Stimulated activated CD4-positive, alpha-beta T cell treated with anti-CD3 and anti-CD28 coated beads, Interleukin-15, amount 100 ng/mL, for 24 hours (primary cell): Measurements from ENCODE around the gene RPAIN.
A peak's percentile ranks its signal among the peaks of the same experiment; 100 is the strongest.

Experiments
- DNase-seq: peaks from one replicate; pipeline ENCODE4 v3.0.0-alpha.2; 2020

Gene RPAIN, protein sequence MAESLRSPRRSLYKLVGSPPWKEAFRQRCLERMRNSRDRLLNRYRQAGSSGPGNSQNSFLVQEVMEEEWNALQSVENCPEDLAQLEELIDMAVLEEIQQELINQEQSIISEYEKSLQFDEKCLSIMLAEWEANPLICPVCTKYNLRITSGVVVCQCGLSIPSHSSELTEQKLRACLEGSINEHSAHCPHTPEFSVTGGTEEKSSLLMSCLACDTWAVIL

DNA sequence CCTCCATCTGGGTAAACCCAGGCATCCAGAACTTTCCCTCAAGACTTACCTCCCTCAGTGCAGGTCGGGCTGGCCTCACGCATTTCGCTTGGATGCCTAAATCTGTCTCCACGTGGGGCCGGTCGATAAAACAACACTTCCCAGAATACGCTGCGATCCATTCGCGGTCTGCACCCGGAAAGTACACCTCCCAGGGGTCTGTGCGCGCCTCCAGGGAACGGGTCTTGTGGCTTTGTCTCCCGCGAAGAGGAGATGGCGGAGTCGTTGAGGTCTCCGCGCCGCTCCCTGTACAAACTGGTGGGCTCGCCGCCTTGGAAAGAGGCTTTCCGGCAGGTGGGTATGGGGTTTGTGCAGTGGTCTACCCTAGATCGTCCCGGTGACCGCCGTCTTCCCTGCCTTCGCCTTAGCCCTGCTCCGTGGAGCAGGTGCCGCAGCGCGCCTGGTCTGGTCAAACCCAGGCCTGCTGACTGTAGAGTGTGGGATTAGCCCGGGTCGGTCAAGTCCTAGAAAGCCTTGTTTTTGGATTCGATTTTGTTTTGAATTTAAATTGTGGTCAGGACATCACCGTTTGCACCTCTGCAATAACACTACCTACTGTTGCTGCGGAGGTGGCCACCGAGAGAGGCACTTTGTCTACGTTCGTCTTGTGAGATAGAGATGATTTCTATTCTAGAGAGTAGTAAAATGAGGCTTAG is at the start of gene RPAIN:
Gene RPAIN, plus strand, starts transcription at position 224 of the 695 bp plus-strand sequence. Its CDS starts 29 bp downstream, at position 253.
- DNase-seq: peak; percentile 91

DNA sequence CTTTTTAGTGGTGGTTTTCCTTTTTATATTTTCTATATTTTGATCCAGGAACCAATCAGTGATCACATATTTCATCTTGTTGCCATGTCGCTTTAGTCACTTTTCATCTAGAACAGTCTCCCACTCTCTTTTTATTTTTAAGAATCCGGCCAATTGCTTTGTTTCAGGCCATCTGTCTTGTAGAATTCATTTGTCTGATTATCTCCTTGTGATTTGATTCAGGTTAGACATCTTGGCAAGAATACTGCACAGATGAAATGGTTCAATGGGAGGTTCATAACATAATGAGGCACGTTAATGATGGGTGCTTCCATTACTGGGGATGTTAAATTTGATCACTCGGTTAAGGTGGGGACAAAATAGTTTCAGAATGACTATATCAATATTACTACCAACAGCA is 49.6 kb upstream of the RPAIN start:
- no peak for DNase-seq

DNA sequence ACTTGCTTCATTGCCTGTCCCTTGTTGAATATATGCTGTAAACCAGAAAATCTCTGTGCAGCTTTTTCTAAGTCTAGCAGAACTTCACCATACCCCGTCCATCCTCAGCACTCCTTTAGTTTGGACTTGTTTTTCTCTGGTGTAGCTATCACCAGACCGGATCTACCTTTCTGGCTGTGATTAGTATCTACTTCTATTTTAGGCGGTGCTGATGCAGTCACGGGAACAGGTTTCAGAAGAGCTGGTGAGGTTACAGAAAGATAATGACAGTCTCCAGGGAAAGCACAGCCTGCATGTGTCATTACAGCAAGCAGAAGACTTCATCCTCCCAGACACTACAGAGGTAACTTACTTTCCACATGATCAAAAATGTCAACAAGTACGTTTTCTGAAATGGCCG is 46.9 kb upstream of the RPAIN start:
- DNase-seq: no peak

DNA sequence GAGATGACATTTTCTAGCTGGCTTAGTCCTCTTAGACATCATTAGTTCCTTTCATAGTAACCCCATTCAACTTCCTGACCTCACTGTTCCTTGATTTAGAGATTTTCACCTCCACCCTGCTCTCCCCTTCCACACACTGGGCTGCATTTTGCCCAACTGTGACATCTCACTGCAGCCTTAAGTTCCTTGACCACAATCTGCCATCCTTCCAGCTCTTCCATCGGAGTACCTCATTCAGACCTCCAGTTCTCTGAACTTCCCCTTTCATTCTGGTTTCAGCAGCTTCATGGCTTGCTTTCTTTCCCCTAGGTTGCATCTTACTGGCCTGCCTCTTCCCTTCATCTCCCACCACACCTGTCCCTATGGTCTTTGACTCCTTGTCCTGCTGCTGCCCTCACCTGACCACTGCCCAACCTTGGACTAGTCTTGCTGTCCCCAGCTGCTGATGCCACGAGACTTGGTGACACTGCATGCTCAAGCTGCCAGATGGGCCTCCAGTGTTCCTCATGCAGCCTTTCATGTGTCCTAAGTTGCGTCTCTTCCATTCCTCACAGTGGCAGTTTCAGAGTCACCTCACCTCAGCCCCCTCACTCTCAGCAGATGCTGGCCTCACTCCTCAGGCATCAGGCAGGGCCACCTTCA is 41.3 kb upstream of the RPAIN start:
- DNase-seq: no peak

DNA sequence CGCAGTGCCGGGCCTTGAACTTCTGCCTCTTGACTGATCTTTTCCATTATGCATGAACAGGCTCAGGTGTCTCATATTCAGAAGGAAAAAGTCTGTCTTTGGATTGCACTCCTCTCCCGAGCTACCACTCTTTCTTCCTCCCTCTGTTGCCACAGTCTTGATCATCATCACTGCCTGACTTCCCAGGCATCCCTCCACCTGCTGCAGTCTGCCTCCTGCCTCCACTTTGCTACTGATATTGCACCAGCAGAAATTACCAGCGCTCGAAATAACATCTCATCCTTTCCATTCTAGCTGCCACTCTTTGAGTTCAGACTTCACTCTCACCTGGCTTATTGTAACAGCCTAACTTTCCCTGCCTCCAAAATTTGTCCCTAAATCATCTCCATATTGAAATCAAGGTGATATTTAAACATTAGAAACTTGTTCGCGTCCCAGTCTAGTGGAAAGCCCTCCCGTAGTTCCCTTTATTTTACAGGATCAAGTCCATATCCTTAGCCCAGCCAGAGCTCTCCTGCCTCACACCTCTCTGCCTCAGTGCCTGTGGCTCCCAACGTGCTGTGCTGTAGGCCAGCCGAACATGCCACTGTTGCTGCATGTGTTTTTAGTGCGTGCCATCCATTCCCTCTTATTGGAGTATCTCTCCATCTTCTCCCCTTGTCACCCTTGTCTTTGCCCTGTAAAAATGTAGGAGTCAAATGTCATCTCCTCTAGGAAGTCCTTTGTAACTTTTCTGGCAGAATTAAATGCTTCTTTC is 40.5 kb upstream of the RPAIN start:
- DNase-seq: no peak

DNA sequence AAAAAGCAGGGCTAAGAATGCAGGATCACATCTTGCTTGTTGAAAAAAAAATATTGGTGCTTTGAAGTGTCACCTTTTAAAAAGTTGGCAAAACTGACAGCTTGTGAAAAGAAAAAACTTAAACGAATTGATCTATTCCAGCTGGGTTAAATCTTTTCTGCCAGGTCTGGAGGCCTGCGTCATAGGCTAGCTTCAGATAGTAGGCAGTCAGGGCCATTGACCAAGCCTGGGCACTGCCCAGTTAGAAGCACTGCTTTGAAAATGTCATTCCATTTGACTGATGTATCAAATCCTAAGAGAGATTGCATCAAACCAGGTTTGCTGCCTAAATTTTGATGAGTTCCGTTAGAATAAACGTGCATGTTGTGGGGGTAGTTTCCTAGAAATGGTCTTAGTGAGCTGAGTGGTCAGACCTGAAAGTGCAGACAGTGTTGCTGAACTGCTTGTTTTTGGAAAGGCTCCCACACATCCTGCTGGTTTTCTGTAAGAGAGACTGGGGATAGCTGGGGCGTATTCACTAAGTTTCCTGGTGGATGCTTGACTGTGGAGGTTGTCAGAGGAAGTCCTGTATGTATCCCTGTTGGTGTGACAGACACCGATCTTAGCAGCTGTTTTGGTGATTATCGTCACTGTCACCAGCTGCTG is 39.4 kb upstream of the RPAIN start:
- no peak for DNase-seq

DNA sequence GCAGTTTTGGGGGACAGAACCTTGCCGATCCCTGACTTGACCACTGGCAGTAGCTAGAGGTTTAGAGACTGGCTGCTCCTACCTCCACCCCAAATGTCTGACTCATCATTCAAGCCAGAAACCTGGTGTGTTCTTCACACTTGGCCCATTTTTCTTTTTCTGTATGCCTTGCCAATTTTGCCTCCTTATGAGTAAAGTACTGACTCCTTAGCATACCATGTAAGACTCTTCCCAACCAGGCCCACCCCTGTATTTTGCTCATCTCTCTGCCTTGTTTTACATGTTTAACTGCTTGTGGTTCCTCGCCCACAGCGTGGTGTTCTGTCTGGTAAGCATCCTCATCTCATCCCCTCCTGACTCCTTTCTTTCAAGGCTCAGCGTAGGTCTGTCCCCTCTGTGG is 38.4 kb upstream of the RPAIN start:
- DNase-seq: no peak

DNA sequence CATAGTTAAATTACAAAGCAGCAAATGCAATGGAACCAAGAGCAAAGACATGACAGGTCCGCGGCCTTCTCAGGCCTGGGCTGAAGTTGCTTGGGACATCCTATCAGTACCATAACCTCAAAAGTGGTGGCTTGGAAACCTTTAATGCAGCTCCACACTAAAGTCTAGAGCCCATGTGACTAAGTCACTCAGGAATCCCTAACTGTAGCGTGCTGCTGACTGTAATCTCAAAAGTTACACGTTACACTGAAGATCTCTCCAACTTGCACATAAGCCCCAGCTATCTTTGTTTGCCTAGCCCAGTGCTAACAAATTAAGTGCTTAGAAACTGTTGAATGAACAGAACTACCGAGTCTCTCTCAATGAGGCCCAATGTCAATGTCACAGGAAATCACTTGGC is 28.3 kb upstream of the RPAIN start:
- DNase-seq: no peak

DNA sequence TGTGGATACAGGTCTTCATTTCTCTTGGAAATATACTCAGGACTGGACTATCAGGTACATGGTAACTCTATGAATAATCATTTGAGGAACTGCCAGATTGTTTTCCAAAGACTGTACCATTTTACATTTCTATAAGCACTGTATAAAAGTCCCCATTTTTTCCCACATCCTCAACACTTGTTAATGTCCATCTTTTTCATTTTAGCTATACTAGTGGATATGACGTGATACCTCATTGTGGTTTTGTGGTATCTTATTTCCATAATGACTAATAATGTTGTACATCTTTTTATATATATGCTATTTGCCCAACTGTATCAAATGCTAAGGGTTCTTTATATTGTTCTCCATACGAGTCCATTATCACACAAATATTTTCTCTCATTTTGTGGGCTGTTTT is 23.4 kb upstream of the RPAIN start:
- DNase-seq: no peak

DNA sequence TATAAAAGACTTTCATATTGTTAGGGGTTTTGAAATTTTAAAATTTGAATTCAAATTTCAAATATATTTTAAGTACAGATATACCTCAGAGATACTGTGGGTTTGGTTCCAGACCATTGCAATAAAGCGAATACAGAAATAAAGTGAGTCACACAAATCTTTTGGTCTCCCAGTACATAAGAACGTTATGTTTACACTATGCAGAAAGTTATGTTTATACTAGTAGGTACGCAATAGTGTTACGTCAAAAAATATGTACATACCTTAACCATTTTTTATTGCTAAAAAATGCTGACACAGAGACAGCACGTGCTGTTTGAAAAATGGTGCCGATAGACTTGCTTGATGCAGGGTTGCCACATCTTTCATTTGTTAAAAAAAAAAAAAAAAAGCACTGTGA is 20.2 kb upstream of the RPAIN start:
- DNase-seq: no peak

DNA sequence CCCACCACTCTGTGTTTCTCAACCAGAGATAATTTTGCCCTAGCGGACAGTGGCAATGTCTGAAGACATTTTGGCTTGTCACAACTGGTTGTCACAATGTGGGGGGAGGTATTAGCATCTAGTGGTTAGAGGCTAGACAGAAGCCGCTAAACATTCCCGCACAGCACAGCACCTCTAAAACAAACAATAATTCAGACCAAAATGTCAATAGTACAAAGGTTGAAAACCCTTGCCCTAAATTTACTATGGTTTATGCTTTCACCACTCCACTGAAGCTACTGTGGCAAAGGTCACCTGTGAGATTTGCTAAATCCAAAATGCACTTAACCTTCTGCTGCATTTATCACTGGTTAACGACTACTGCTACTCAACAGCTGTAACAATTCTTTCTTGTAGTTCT is 14.6 kb upstream of the RPAIN start:
- DNase-seq: no peak

DNA sequence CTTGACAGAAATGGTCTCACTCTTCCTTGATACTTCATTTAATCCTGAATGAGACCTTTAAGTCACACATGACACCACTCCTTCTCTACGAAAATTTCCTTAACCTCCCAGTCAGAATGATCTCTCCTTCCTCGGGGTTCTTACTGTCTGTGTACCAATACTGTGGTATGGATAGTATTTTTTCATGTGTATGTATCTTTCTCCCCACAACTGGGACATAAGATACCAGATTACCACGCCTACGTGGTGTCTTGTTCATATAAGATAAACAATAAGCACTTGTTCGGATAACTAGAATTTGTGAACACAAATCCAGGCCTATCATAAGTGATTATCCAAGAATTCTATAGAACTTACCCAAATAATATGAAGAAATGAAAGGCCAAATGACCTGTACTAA is 11.8 kb upstream of the RPAIN start:
- no peak for DNase-seq

DNA sequence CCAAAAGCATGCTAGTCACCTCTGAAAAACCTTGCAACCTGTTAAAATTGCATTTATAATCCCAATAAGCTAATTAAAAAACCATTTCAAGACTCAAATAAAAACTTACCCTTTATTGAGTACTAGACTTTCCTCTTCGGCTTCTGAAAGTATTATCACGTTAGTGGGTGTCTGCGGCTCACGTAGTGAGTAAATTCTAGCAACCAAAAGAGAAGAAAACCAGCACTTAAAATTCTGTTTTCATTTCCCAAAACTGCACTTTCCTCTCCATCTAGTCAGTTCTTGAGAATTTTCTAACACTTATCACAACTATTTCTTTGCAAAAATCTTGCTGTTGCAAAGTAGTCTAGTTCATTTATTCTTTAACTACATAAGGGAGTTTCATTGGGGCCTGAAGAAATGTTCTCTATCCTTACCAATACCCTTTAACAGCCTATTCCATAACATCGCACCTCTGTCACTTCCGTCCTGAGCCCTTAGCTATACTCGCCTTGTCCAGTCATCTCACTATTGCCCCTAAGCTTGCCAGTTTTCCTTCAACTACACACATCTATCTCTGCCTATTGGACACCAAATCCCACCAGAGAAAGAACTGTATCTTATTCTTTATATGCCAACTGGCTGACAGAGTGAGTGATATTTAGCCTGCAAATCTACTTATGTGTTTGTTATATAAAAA is 9.2 kb upstream of the RPAIN start:
- DNase-seq: no peak

DNA sequence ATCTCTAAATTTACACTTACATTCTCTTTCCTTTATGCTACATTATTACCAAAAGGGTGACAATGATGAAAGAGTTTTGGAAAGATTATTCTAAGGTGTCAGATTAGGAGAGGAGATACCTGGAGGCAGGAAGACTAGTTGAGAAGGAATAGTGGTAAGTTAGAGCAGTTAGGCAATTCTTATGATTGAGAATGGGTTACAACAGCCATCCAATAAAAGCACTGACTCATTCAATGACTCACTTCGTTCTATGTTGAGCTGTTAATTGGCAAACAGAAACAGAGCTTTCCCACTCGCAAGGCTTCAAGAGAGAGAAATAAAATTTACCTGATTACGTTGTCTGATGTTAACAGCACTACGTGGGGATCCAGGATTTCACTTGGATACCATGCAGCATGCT is 6.3 kb upstream of the RPAIN start:
- DNase-seq: no peak

DNA sequence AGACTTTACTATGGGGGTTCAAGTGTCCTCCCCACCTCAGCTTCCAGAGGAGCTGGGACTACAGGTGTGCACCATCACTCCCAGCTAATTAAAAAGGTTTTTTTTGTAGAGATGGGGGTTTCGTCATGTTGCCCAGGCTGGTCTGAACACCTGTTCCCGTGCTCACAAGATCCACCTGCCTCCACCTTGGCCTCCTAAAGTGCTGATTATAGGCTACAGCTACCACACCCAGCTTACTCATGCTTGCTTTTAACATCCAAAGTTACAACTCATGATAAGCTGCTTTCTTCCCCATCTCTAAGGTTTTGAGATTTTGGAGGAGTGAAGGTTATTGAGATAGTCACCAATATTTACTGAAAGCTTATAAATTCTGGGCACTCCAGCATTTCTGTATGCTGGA is 3.1 kb upstream of the RPAIN start:
- no peak for DNase-seq

DNA sequence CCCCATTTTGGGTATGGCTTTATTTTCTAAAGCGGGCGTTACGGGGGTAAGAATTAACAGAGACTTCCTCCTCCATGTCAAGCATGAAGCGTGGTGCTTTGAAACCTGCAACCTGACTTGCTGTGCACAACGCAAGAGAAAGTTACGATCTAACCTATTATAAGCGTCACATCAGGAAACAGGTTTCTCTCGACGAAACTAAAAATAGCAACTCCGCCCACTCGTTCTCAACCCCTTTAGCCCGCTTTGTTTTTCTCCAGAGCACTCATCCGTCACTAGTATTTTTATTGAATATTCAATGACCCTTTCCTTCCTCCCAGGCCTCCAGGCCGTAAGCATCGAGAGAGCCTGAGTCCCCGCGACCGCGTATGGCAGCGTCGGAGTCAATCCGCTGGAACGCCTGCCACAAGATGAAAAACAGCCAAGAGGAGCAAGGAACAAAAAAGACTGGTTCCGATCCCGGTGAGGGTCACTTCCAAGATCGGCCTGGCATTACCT is 1.1 kb upstream of the RPAIN start:
- DNase-seq: peak; percentile 71

DNA sequence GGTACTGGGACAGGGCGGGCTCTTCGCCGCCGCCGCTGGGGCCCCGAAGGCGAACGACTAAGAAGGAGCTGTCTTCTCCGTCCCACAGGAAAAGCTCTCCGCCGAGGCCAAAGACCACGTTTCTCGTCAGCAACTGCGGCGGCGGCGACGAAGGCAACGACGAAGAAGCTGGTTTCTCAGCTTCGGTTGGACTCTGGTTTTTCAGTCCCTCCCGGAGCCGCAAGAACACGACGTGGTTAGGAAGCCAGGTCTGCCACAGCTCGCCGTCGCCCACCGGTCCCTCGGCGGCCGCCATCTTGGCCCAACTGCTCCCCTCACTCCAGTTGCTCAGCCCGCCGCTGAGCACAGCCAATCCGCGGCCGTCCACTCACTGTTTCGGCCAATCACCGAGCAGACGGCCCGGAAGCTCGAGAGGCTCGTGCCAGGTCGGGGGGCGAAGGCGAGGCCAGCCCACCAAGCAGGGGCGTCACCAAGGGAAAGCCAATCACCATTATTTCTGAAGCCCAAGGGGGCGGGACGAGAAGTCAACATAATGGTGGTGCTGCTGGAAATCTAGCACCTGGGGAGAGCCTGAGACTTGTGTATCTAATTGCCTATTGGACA is 525 bp upstream of the RPAIN start, which contains the start of gene NUP88:
Gene NUP88, minus strand, starts transcription at position 307 of the 603 bp plus-strand sequence. Its CDS starts 12 bp downstream, at position 295.
- DNase-seq: peak; percentile 98

DNA sequence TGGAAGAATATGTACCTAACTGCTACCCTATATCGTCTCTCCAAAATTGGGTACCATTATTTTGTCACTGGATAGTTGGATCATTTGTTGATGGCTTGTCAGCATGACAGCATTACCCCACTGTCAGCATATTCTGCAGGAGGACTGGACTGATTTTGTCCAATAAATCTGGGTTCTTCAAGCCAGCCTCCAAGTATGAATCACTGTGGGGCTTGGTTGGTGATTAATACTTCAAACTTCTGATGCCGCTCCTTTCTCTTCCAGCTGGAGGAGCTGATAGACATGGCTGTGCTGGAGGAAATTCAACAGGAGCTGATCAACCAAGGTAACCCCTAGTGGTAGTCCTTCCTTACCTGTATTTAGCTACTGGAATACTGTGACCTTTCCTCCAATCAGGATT is 2.5 kb downstream of the RPAIN start:
- no peak for DNase-seq

DNA sequence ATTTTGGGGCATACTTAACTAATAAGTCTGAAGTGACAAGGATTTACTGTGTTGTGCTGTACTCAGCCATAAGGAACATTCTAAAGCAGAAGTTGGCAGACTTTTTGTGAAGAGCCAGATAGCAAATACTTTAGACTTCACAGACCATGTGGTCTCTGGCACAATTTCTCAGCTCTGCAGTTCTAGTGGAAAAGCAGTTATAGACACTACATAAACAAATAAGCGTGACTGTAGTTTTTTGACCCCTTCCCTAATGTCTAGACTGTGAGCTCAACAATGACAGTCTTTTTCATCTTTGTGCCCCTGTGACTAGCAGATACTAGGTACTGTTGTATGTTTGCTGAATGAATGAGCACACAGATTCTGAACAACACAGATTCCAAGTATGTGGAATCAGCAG is 4.9 kb downstream of the RPAIN start:
- DNase-seq: no peak

DNA sequence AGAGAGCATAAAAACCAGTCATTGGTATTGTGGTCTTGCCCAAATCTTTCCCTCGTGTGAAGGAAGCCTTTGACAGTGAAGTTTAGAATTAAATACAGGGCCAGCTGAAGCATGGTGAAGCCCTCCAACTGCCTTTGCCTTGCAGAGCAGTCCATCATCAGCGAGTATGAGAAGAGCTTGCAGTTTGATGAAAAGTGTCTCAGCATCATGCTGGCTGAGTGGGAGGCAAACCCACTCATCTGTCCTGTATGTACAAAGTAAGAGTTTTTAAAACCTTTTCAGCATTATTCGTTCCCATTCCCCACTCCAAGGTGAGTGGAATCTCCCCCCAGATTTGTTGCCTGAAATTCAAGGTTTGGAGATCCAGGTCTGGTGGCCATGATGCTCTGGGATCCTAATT is 5.8 kb downstream of the RPAIN start:
- no peak for DNase-seq

DNA sequence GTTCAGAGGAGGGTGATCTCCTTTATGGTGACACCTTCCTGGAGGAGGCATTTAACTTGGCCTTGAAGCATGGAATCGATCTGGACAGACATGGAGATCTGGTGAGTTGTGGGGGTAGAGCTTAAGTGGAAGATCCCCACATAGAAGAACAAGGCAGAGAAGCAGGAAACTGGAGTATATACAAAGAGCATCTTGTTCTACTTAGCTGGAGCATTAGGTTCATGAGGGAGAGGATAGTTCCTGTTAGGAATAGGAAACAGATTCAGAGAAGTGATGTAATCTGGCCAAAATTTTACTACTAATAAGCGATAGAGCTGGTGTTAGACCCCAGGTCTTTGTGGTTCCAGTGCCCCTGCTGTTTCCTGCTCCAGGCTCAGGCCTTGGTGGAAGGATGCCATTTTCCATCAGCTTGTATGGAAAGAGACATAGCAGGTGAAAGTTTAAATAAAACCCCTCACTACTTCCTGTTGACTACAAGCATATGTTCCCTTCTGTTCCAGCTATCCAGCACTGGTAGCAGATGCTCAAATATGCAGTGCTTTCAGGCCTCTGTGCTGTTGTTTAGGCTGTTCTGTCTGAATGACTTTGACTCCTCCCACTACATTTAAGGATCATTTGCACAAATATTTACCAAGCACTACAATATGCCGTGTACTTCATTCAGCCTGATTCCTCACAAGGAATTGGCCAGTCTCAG is 9.4 kb downstream of the RPAIN start:
- no peak for DNase-seq
